IPS-NIHi11 (cell line): ENCODE data around the gene EIPR1.

ENCODE experiments used
- DNase-seq: peaks from one replicate; pipeline ENCODE4 v3.0.0; 2012; ENCODE audit warnings: mixed read lengths, low spot score

EIPR1 gene

DNA sequence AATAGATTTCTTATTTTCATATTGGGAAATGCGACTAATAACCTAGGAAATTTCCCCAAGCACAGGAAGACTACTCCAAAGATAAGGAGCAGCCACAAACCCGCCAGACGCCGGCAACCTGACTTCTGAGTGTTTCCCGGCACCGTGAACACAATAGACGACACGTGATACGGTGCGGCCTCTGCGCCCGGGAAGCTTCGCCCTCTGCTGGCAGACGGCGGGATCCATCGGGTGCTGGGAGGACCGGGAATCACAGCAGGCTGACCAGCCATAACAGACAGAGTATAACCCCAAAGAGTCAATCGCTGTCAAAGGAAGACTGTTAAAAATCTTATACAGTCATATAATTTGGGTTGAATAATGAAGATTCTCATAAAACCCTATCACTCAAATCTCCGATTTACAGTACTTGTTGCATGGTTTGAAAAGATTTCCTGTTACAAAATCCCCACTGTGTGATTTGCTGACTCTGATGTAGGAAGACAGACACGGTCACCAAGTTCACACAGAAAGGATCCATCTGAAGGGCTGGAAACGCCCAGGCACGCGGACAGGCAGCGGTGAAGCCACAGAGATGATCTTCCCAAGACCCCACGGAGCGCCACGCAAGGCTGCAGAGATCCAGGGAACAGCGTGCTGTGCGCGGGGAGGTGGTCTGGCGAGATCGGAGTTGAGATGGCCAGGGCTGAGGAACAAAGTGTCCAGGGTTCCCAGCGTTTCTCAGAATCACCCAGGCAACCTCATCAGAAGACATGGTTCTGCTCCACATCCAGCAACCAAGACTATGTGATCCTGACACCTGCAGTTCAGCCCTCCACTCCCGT lies 73.8 kb downstream of the EIPR1 start:
- peak; percentile 91 for DNase-seq

GRCh38 chr2:3302751-3303582 lies 74.7 kb downstream of the EIPR1 start:
- DNase-seq = no peak

DNA sequence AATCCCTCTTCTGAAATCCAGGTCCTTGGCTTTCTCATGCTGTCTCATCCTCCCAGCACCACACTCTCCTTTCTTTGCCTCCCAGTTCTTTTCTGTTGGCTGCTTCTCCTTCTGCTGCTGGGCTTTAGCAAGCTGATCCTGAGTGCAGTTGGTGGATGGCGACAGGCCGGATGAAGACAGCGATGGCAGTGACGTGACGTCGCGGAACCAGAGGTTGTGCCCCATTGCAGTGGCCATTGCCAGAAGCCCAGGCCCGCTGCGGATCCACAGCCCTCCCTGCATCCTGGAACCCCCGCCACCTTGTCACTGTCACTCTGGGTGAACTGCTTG lies 75.2 kb downstream of the EIPR1 start:
- DNase-seq = no peak

DNA sequence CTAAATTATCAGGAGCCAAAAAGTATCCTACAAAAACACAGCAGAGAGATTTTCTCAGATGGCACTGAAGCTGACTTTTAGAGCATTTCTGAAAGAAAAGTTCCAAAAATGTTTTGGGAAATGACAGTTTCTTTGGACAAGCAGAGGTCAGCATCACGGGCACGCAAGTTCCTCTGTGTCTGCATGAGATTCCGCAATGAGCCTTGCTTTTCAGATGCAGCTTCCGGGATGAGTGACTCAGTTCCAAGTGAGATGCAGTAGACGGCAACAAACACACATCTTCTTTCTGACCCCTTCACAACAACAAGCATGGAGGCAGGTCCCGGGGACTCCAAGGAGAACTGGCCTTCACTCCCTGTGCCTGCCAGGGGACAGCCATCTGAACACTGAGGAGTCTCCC lies 76.6 kb downstream of the EIPR1 start:
- DNase-seq = no peak

DNA sequence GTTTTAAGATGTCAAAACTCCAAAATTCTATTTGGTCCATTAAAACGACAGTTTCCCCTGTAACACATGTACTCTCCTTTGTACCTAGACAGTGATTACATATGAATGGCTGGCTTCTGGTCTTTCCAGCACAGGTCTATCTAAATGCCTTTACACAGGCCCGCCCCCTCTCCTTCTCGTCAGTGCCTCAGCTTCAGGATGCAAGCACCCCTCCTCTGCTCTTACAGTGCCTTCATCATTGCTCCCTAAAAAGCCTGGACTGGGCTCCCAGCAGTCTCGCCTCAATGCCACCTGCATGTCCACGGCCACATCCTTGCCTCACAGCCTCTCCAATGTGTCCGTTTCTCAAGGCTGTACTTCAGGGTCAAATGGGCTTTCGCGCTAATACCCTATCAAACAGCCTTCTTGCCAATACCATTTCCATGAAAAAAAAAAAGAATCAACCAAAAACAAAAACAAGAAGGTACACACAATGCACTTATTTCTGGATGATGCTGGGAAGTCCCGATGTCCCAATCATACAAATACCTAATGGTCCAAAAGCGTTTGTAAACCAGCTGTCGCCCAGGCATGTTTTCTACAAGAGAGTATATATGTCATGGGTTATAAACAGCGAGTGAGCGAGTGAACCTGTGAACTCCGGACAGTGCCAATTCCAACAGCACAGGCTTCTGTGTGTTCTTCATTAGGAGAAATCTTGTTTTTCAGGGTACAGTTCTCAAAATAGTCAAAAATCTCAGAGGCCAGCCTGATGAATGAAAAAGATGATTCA lies 77.2 kb downstream of the EIPR1 start:
- no peak for DNase-seq

DNA sequence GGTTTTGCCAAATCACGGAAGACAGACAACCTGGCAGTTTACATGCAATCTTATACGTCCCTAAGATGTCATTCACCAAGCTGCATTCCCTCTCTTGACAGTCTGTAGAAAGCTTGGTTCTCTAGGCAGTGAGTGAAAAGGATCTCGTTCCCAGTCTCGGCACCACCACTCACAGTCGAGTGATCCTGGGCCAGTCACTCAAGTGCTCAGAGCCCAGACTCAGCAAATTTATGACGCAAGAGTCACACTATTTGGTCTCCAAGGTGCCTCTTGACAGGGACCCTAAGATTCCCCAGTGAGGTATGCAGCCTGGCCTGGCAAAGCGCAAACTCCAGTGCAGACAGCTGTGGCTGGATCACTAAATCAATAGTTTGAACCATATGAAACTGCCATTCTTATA lies 77.9 kb downstream of the EIPR1 start:
- DNase-seq = no peak

- no peak for DNase-seq
These were observed 78.5 kb downstream of the EIPR1 start for GRCh38 chr2:3299130-3299529.

GRCh38 chr2:3298191-3298590 lies 79.4 kb downstream of the EIPR1 start:
- DNase-seq = no peak

GRCh38 chr2:3297523-3297922 lies 80.1 kb downstream of the EIPR1 start:
- DNase-seq = no peak

DNA sequence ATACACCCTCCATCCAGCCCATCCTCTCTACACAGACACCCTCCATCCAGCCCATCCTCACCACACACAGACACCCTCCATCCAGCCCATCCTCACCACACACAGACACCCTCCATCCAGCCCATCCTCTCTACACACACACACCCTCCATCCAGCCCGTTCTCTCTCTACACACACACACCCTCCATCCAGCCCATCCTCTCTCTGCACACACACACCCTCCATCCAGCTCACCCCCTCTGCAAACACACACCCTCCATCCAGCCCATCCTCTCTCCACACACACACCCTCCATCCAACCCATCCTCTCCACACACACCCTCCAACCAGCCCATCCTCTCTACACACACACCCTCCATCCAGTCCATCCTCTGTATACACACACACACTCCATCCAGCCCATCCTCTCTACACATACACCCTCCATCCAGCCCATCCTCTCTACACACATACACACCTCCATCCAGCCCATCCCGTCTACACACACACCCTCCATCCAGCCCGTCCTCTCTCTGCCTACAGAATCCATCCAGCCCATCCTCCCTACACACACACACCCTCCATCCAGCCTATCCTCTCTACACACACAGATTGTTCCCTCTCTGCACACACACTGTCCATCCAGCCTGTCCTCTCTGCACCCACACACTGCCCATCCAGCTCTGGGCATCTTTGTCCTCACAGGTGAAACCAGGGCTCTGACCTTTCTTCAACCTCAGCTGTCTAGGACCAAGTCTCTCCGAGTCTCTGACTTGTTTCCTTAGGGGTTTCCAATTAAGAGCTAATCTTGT lies 81.2 kb downstream of the EIPR1 start:
- no peak for DNase-seq

- no peak for DNase-seq
These were observed 83.1 kb downstream of the EIPR1 start for GRCh38 chr2:3294493-3294892.

GRCh38 chr2:3294069-3294468 lies 83.5 kb downstream of the EIPR1 start:
- DNase-seq = no peak

- no peak for DNase-seq
These were observed 84.4 kb downstream of the EIPR1 start for GRCh38 chr2:3293221-3293620.

DNA sequence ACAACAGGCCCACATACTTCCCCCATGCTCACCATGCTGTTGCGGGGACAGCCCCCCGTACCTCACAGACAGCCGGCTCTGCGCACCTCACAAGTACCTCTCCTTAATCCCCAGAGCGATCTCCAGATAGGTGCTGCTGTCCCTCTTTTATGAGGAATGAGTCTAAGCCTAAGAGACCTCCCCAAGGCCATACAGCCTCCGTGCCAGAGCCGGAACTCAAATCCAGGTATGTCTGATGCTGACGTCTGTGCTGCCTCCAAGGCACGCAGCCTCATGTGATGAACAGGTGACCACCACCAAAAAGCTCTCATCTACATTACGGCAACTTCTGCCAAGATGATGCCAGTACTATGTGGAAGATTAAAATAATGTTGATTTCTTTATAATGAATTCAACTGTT lies 85.2 kb downstream of the EIPR1 start:
- no peak for DNase-seq

DNA sequence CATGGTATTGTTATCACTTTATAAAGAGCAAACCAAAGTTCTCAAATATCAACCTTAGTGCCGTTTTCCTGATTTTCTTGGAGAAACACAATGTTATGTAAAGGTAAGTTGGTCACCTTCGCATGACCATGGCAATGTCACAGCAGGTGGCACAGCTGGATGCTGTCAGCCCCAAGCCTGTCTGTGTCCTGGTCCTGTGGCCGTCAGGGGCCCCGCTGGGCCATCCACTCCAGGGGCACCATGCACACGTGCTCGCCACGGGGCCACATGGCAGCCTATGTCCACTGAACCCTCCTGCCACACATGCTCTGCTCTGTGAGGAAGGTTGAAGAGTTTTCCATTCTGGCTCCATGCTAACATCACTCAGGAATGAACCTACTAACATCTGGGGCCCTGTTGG lies 85.9 kb downstream of the EIPR1 start:
- DNase-seq = no peak

DNA sequence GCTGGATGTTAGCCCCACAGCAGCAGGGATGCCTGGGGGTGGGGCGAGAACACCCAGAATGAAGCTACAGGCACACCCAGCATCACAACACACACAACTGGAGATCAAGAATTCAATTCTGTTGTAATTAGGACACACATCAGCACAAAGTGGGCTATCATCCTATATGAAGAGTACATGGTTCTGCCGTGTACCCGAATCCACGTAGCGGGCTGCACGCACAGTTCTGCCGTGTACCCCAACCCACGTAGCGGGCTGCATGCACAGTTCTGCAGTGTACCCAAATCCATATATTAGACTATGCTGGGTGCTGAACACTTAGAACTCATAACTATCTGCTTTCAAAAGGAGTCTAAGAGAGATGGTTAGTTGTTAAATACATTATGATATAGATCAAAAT lies 86.5 kb downstream of the EIPR1 start:
- DNase-seq = no peak

DNA sequence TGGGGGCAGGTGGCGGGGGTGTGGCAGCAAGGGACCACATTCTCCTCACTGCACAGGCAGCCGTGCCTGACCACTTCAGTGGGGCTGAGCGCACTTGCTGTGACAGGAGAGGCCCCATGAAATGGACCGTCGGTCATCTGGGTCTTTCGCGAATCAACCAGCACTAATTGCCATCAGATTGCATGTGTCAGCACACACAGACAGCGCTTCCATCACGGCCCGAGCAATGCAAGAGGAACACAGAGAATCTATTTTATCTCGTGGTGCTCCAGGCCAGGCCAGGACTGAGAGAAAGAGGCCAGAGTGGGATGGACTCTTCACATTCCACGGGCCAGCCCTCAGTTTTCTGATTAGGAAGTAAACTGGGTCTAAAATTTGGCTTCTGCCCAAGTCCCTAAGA lies 87.0 kb downstream of the EIPR1 start:
- no peak for DNase-seq

- DNase-seq = no peak
These were observed 87.6 kb downstream of the EIPR1 start for GRCh38 chr2:3289971-3290370.

DNA sequence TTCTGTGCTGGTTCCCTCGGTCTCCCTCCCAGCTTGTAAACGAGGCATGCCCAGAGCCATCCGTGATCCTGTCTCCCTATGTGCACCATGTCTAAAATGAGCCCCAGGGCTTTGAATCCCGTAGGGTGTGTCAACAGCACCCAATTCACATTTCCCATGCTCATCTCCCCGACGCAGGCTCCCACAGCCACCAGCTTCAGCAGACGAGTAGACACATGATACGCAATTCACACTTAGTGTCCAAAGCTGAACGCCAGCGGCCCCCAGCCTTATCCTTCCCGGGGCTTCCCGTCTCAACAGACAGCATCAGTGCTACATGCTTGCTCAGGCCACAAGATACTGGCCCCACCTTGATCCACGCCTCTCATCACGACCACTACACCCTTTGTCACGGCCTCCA lies 88.1 kb downstream of the EIPR1 start:
- no peak for DNase-seq

DNA sequence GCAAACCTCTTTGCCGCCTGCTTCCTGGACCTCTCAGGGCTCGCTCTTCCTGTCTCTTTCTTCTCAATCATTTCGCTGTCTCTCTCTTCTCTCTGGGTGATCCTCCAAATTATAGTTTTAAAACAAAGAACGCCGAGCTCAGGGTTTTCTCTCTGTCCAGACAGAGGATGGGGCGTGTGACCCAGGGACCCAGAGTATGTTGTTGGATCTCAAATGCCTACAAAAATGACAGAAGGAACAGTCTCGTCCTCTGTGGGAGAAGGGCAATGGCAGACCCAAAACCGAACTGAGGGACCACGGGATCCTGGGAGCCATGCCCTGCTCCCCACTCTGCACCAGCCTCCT lies 88.5 kb downstream of the EIPR1 start:
- DNase-seq = no peak

DNA sequence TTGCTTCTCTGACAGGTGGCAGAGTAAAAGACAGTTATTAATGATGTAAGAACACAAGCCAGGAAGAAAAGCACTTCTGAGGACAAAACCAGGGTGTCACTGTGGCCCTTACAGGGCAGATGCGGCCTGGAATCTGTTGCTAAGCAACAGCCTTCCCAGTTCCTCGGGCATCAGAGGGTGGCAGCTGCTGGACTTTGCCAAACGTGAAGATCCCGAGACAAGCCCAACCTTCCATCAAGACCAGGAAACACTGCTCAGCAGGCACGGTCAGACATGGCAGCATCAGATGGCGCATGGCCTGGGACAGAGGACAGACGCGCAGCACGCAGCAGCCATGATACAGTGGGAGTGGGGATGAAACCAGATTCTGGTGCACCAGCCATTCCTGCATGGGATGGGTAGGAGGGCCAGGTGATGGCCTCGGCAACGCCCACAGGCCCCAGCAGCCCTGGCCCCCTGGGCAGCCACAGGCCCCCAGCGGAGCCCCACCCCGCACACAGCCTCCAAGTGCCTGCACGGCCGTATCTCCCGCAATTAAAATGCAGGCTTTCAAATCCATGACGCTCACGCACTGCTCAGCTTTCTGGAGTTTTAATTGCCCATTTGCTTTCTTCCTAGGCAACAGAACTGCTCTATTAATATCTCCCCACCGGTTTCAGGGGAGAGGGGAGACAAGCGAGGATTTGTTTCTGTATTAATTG lies 89.0 kb downstream of the EIPR1 start:
- no peak for DNase-seq

DNA sequence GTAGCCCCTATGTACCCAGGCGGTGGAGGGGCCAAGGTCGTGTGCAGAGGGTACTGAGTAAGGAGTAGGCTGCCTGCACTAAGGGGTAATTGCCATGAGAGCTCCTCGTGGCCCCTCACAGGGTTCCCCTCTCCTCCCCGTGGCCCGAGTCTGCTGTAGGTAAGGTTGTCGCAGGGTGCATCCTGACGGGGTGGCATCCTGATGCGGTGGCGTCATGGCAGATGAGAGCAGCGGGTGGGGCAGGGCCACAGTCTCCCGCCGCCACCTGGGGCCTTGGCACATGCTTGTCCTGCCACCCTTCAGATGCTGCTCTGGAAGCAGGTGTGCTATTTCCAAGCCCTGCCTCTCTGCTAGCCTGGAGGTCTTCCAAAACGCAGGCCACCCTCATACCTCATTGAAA lies 89.7 kb downstream of the EIPR1 start:
- DNase-seq = no peak
